K562 (cell line): ENCODE data around the gene TEX264. TPM values are rescaled to one million over a fixed set of nuclear protein-coding genes. Genes with fewer than 3 reads are reported as not detected.
A peak's percentile ranks its signal among the peaks of the same experiment; 100 is the strongest.

ENCODE experiments used
- ATF1 ChIP-seq, 2 experiments: fragments of 450-650 bp in 1 of 2; IDR thresholded peaks; 2 replicates each; pipeline ENCODE4 v1.6.1; 2016; ENCODE audit warnings: missing compliant biosample characterization in 1 of 2, missing genetic modification characterization in 1 of 2
- BRD9 ChIP-seq: fragments of 450-650 bp; IDR thresholded peaks from 2 replicates; pipeline ENCODE4 v1.6.1; 2018; ENCODE audit warnings: low read depth; ENCODE audit not compliant: partially characterized antibody
- CHD4 ChIP-seq: fragments of 200-600 bp; sonication (generic); IDR thresholded peaks from 3 replicates; pipeline ENCODE4 v1.6.1; 2012; ENCODE audit warnings: low read depth, mild to moderate bottlenecking, mixed read lengths, low read length, inconsistent platforms; ENCODE audit not compliant: insufficient read depth, insufficient replicate concordance, poor library complexity, severe bottlenecking
- DIDO1 ChIP-seq: fragments of 450-650 bp; IDR thresholded peaks from 2 replicates; pipeline ENCODE4 v1.6.1; 2016; ENCODE audit warnings: low read depth, missing biosample characterization, missing genetic modification characterization
- FOXM1 ChIP-seq, 2 experiments: fragments of 450-650 bp in 1 of 2; sonication (generic) in 1 of 2; formaldehyde crosslinking in 1 of 2; IDR thresholded peaks; 2 replicates each; pipeline versions ENCODE4 v1.6.1 to v1.9.0; 2017 to 2022; ENCODE audit warnings: low read depth in 2 of 2, mild to moderate bottlenecking in 2 of 2, missing genetic modification reagents in 1 of 2, moderate library complexity in 1 of 2
- HSF4 ChIP-seq: fragments of 250-450 bp; sonication (Bioruptor Pico); IDR thresholded peaks from 2 replicates; pipeline ENCODE4 v2.1.2; 2022; ENCODE audit warnings: mild to moderate bottlenecking, moderate library complexity, borderline replicate concordance
- L3MBTL2 ChIP-seq: fragments of 450-650 bp; IDR thresholded peaks from 2 replicates; pipeline ENCODE4 v1.6.1; 2016; ENCODE audit warnings: mild to moderate bottlenecking, moderate library complexity
- MAFF ChIP-seq: IDR thresholded peaks from 2 replicates; pipeline ENCODE4 v1.6.1; 2012; ENCODE audit warnings: low read length, improper control_type of control experiment
- NEUROD1 ChIP-seq: fragments of 150-350 bp; IDR thresholded peaks from 2 replicates; pipeline ENCODE4 v1.6.1; 2014; ENCODE audit warnings: borderline replicate concordance, low read length, low read depth; ENCODE audit not compliant: partially characterized antibody
- OTX1 ChIP-seq: fragments of 450-650 bp; formaldehyde crosslinking; IDR thresholded peaks from 2 replicates; pipeline ENCODE4 v1.4.0; 2022; ENCODE audit warnings: mild to moderate bottlenecking
- PHB2 ChIP-seq: fragments of 450-650 bp; IDR thresholded peaks from 2 replicates; pipeline ENCODE4 v1.6.1; 2017; ENCODE audit warnings: low read depth
- POLR2A ChIP-seq: fragments of 450-650 bp; conservative IDR thresholded peaks from 2 replicates; pipeline ENCODE4 v1.6.1; 2016
- PURB ChIP-seq: sonication (generic); formaldehyde crosslinking; IDR thresholded peaks from 2 replicates; pipeline ENCODE4 v1.9.0; 2021; ENCODE audit warnings: low read depth, mild to moderate bottlenecking, missing genetic modification reagents
- RBFOX2 ChIP-seq: fragments of 200-400 bp; formaldehyde crosslinking; IDR thresholded peaks from 2 replicates; pipeline ENCODE4 v1.6.1; 2017; ENCODE audit warnings: low read depth, mild to moderate bottlenecking, low read length, moderate library complexity
- RBM22 ChIP-seq: fragments of 200-400 bp; formaldehyde crosslinking; IDR thresholded peaks from 2 replicates; pipeline ENCODE4 v1.6.1; 2018; ENCODE audit warnings: low read length, low read depth; ENCODE audit not compliant: poor library complexity, severe bottlenecking
- SMARCB1 ChIP-seq: IDR thresholded peaks from 2 replicates; pipeline ENCODE4 v1.6.1; 2011; ENCODE audit warnings: improper control_type of control experiment, low read depth; ENCODE audit not compliant: insufficient read length
- STAT5A ChIP-seq: IDR thresholded peaks from 2 replicates; pipeline ENCODE4 v1.6.1; 2012; ENCODE audit warnings: low read length, inconsistent platforms, borderline replicate concordance
- TAF15 ChIP-seq: fragments of 200-400 bp; formaldehyde crosslinking; IDR thresholded peaks from 2 replicates; pipeline ENCODE4 v1.6.1; 2017; ENCODE audit warnings: mild to moderate bottlenecking, low read depth, low read length, moderate library complexity
- TEAD2 ChIP-seq: fragments of 450-650 bp; IDR thresholded peaks from 2 replicates; pipeline ENCODE4 v1.6.1; 2016; ENCODE audit warnings: missing genetic modification characterization, control low read depth, missing compliant biosample characterization
- XRCC3 ChIP-seq: fragments of 450-650 bp; IDR thresholded peaks from 2 replicates; pipeline ENCODE4 v1.6.1; 2017; ENCODE audit warnings: mild to moderate bottlenecking, moderate library complexity
- ZFPM2 ChIP-seq: fragments of 250-450 bp; sonication (Bioruptor Pico); IDR thresholded peaks from 2 replicates; pipeline ENCODE4 v1.5.1; 2022; ENCODE audit warnings: mild to moderate bottlenecking
- ZNF121 ChIP-seq: sonication (generic); formaldehyde crosslinking; conservative IDR thresholded peaks from 2 replicates; pipeline ENCODE4 v1.8.0; 2022; ENCODE audit warnings: missing genetic modification reagents
- ZNF232 ChIP-seq: sonication (generic); formaldehyde crosslinking; IDR thresholded peaks from 2 replicates; pipeline ENCODE4 v1.8.0; 2022; ENCODE audit warnings: mild to moderate bottlenecking, missing genetic modification reagents
- ZNF354B ChIP-seq: fragments of 250-450 bp; sonication (Bioruptor Pico); IDR thresholded peaks from 2 replicates; pipeline ENCODE4 v1.4.0; 2020
- ZNF41 ChIP-seq: fragments of 250-450 bp; sonication (Bioruptor Pico); conservative IDR thresholded peaks from 2 replicates; pipeline ENCODE4 v1.4.0; 2020; ENCODE audit warnings: mild to moderate bottlenecking
- ZNF444 ChIP-seq: fragments of 250-450 bp; sonication (Bioruptor Pico); IDR thresholded peaks from 2 replicates; pipeline ENCODE4 v1.4.0; 2020; ENCODE audit warnings: mild to moderate bottlenecking, moderate library complexity
- polyA plus RNA-seq, 8 experiments: library from polyadenylated mRNA; depleted of rRNA in 4 of 8; stranded (reverse) in 5 of 8; unstranded in 3 of 8; fragments of >200 nt; fragmentation: Nextera tagmentation in 2 of 8; fragmentation: Illumina TruSeq in 1 of 8; extraction: Ambion mirVana in 2 of 8; extraction: Trizol in 1 of 8; gene quantifications; 2 replicates each; pipeline versions ENCODE4 v1.2.1 to v1.2.3, GENCODE V29; 2011 to 2014; ENCODE audit warnings: inconsistent platforms in 1 of 8, missing spikeins in 1 of 8
- total RNA-seq, 7 experiments: library from RNA; depleted of rRNA in 6 of 7; stranded (reverse); fragments of >200 nt in 6 of 7; fragmentation: Illumina TruSeq in 2 of 7; extraction: Trizol in 2 of 7; gene quantifications; 2 replicates each; pipeline versions ENCODE4 v1.2.1 to v1.2.3, GENCODE V29; 2011 to 2021; ENCODE audit warnings: low replicate concordance in 1 of 7
- TF ChIP-seq, protein P1 (sequence below): sonication (generic); formaldehyde crosslinking; IDR thresholded peaks from 2 replicates; pipeline ENCODE4 v1.8.0; 2022; ENCODE audit warnings: mild to moderate bottlenecking, missing genetic modification reagents

TEX264 gene
- total and polyA plus RNA-seq, 9 of the 15 experiments (the other 6 are each of a cell fraction or from before 2014, with no cell fraction given): 4.1 to 47.0 (median 31.0) TPM

- TF ChIP-seq, protein P1, sequence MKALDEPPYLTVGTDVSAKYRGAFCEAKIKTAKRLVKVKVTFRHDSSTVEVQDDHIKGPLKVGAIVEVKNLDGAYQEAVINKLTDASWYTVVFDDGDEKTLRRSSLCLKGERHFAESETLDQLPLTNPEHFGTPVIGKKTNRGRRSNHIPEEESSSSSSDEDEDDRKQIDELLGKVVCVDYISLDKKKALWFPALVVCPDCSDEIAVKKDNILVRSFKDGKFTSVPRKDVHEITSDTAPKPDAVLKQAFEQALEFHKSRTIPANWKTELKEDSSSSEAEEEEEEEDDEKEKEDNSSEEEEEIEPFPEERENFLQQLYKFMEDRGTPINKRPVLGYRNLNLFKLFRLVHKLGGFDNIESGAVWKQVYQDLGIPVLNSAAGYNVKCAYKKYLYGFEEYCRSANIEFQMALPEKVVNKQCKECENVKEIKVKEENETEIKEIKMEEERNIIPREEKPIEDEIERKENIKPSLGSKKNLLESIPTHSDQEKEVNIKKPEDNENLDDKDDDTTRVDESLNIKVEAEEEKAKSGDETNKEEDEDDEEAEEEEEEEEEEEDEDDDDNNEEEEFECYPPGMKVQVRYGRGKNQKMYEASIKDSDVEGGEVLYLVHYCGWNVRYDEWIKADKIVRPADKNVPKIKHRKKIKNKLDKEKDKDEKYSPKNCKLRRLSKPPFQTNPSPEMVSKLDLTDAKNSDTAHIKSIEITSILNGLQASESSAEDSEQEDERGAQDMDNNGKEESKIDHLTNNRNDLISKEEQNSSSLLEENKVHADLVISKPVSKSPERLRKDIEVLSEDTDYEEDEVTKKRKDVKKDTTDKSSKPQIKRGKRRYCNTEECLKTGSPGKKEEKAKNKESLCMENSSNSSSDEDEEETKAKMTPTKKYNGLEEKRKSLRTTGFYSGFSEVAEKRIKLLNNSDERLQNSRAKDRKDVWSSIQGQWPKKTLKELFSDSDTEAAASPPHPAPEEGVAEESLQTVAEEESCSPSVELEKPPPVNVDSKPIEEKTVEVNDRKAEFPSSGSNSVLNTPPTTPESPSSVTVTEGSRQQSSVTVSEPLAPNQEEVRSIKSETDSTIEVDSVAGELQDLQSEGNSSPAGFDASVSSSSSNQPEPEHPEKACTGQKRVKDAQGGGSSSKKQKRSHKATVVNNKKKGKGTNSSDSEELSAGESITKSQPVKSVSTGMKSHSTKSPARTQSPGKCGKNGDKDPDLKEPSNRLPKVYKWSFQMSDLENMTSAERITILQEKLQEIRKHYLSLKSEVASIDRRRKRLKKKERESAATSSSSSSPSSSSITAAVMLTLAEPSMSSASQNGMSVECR: peak; percentile 5; the same call in 1 of the 2 replicates
- TF ChIP-seq ZFPM2 (CRISPR knock-in tag) (no peak), BRD9 (no peak), XRCC3 (no peak), MAFF (no peak), ZNF41 (CRISPR knock-in tag) (no peak), ZNF232 (CRISPR knock-in tag) (no peak), NEUROD1 (no peak), L3MBTL2 (peak; percentile 19; the same call in 1 of the 2 replicates), ZNF121 (no peak), POLR2A (no peak; the same call in 1 of the 2 replicates), ZNF444 (CRISPR knock-in tag) (no peak), PURB (CRISPR knock-in tag) (no peak), FOXM1 (IDR thresholded peaks at IDR 0.05; ENCODE audit: low read depth) (no peak), FOXM1 (CRISPR knock-in tag; IDR thresholded peaks at IDR 0.05; ENCODE audit: low read depth) (no peak), STAT5A (no peak), DIDO1 (no peak), ZNF354B (CRISPR knock-in tag) (no peak), PHB2 (no peak), RBM22 (no peak), SMARCB1 (no peak), TEAD2 (tag) (no peak), OTX1 (CRISPR knock-in tag) (no peak), ATF1 (CRISPR knock-in tag; IDR thresholded peaks at IDR 0.05) (no peak), ATF1 (tag; IDR thresholded peaks at IDR 0.05) (0 out of 2 replicates have a peak, but pooled peaks have one; percentile 3), TAF15 (no peak), RBFOX2 (peak; percentile 72), CHD4 (no peak), HSF4 (CRISPR knock-in tag) (no peak)
These were observed 853 bp downstream of the TEX264 start (continued) for GRCh38 chr3:51671734-51672475.
